Fibroblast of pulmonary artery (primary cell): Measurements from ENCODE around the gene ALG9.

Source experiments
- DNase-seq: peaks from one replicate; pipeline ENCODE4 v3.0.0-alpha.2; 2010; ENCODE audit warnings: low read depth
- H3K4me3 ChIP-seq: replicated peaks from 2 replicates; pipeline ENCODE4 v1.5.1; 2011; ENCODE audit warnings: low read depth, mild to moderate bottlenecking, control low read depth, low read length, moderate library complexity
- CTCF ChIP-seq: IDR thresholded peaks from 2 replicates; pipeline ENCODE4 v1.5.1; 2011; ENCODE audit warnings: mild to moderate bottlenecking, control low read depth, low read length, inconsistent platforms; ENCODE audit errors: missing control alignments

ALG9 gene

GRCh38 chr11:111829185-111829968 lies 42.0 kb downstream of the ALG9 start:
- TF ChIP-seq CTCF: no peak
- no peak overlapping the region for H3K4me3 ChIP-seq
- no peak for DNase-seq

- DNase-seq: no peak
- H3K4me3 ChIP-seq: no peak overlapping the region
- no peak for TF ChIP-seq CTCF
These were observed 44.9 kb downstream of the ALG9 start for GRCh38 chr11:111826322-111826950.

GRCh38 chr11:111823629-111824028 lies 47.8 kb downstream of the ALG9 start:
- no peak for TF ChIP-seq CTCF
- DNase-seq: no peak
- H3K4me3 ChIP-seq: no peak overlapping the region

GRCh38 chr11:111823131-111823530 lies 48.2 kb downstream of the ALG9 start:
- DNase-seq: no peak
- H3K4me3 ChIP-seq: no peak overlapping the region
- TF ChIP-seq CTCF: no peak

- H3K4me3 ChIP-seq: no peak overlapping the region
- DNase-seq: peak; percentile 14
- TF ChIP-seq CTCF: no peak
These were observed 51.5 kb downstream of the ALG9 start for GRCh38 chr11:111819829-111820237.

- no peak for TF ChIP-seq CTCF
- peak; percentile 41 for DNase-seq
- H3K4me3 ChIP-seq: no peak overlapping the region
These were observed 52.1 kb downstream of the ALG9 start for GRCh38 chr11:111819161-111819828.
